NCI-H69 (cell line): ENCODE measurements around the gene ZNF740.
"Not testable (repeated sequence)": the region's sequence is repeated elsewhere in the genome, so short reads cannot be mapped to it uniquely, and the experiment has no call there.

Source experiments
- DNase-seq: peaks from one replicate; lab custom pipeline; 2025; lab: John Stamatoyannopoulos, UW

ZNF740 gene, protein sequence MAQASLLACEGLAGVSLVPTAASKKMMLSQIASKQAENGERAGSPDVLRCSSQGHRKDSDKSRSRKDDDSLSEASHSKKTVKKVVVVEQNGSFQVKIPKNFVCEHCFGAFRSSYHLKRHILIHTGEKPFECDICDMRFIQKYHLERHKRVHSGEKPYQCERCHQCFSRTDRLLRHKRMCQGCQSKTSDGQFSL

DNA sequence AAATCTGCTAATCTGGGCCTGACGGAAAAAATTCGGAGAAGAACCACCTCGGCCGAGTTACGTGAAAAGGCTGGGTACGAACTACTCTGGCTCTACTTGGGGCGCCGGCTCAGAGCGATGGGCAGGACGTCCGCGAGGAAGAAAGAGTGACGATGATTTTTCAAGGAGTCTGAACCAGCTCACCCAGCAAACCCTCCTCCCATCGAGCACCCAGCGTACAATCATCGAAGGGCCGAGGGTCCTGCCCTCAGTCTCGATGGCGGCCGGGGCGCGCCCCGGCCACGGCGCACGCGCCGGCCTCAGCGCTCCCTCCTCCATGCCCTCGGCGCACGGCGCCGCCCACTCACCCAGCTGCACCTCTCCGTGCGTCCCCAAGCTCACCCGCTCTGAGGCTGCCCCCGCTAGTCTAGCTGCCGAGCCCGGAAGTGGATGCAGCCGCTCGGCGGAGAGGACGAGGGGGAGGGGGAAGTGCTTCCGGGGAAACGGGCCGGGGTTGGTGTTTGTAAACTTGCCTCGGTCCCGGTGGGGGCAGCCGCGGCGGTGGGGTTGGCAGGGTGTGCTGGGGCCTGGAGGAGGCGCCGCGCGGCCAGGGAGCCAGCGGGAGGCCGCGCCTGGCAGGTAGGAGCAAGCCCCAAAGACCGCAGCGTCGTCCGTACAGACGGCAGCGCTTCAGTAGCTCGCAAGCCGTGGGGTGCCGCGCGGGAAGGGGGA lies at the start of gene ZNF740, which contains the start of gene CSAD:
ZNF740 (plus strand) TSS at position 503 of the 711 bp plus-strand sequence. CDS start 1,262 bp downstream, outside the sequence.
CSAD (minus strand) TSS at position 706 of the 711 bp plus-strand sequence. CDS start 7,455 bp downstream, outside the sequence.
- peak; percentile 99 for DNase-seq

DNA sequence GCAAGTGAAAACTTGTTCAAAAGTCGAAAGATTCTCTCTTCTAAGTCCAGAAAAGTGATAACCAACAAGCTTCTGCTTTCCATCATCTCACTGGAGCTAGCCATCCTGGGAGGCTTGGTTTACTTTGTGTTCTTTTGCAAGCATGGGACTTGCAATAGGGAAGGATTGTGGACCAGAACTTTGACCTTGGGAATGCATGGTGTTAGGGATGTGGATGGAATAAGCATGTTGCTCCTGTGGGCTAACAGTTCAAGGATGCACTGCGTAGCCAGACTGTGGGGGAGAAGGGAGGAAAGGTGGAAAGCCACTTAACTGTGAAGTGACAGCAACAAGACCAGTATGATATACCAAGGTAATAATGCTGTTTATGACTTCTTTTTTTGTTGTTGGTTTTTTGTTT lies 48.7 kb upstream of the ZNF740 start:
- DNase-seq = no peak

DNA sequence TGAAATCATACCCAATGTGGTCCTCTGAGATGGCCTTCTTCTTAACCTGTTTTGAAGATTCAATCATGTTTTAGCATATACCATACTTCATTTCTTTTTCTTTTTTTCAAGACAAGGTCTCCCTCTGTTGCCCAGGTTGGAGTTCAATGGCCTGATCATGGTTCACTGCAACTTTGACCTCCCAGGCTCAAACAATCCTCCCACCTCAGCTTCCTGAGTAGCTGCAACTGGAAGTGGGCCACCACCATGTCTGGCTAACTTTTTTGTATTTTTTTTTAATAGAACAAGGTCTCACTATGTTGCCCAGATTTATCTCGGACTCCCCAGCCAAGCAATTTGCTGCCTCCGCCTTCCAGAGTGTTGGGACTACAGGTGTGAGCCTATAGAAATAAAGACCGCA lies 46.8 kb upstream of the ZNF740 start:
- DNase-seq = no peak

DNA sequence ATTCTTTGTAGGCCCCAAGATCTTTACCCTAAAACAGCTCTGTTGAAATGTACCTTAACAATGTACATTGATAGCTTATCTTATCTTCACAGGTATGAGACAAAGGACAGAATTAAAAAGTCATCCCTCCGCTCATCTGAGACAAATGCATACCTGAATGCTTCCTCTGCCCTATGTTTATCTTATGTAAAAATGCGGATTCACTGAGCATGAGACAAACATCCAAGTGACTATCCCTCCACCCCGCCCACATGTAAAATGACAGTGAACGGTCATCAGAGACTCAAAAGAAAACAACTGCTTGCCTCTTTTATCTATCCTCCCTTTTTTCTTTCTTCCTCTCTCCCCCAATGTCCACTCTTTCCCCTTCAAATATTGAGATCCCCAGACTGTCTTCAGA lies 37.2 kb upstream of the ZNF740 start:
- no peak for DNase-seq

DNA sequence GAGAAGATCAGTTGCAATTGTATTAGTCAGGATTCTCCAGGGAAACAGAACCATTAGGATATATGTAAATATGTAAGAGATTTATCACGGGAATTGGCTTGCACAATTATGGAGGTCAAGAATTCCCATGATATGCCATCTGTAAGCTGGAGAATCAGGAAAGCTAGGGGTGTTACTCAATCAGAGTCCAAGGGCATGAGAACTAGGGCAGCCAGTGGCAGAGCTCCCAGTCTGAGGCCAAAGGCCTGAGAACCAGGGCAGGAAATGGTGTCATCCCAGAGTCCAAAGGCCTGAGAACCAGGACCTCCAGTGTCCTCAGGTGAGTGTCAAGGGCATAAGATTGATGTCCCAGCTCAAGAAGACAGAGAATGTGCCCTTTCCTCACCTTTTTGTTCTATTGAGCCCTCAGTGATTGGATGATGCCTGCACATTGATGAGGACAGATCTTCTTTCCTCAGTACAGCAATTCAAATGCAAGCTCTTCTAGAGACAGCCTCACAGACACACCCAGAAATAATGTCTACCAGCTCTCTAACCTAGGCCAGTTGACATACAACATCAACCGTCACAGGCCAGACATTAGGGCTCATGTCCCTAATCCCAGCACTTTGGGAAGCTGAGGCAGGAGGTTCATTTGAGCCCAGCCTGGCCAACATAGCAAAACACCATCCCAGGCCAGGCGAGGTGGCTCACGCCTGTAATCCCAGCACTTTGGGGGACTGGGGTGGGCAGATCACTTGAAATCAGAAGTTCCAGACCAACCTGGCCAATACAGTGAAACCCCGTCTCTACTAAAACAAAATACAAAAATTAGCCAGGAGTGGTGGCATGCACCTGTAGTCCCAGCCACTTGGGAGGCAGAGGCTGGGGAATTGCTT lies 34.9 kb upstream of the ZNF740 start:
- no peak for DNase-seq

DNA sequence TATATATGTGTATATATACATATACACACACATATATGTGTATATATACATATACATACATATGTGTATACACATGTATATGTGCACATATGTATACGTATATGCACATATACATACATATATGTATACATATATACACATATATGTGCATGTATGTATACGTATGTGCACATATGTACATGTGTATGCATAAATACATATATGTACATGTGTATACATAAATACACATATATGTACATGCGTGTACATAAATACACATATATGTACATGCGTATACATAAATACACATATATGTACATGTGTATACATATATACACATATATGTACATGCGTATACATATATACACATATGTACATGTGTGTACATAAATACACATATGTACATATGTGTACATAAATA lies 33.3 kb upstream of the ZNF740 start:
- no peak for DNase-seq

DNA sequence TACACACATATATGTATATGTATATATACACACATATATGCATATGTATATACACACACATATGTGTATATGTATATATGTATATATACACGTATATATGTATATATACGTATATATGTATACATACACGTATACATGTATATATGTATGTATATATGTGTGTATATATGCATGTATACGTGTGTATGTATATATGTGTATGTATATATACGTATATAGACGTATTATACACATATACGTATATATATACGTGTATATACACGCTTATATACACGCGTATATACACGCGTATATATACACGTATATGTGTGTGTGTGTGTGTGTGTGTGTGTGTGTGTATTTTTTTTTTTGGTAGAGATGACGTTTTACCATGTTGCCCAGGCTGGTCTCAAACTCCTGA lies 32.9 kb upstream of the ZNF740 start:
- DNase-seq = no peak

DNA sequence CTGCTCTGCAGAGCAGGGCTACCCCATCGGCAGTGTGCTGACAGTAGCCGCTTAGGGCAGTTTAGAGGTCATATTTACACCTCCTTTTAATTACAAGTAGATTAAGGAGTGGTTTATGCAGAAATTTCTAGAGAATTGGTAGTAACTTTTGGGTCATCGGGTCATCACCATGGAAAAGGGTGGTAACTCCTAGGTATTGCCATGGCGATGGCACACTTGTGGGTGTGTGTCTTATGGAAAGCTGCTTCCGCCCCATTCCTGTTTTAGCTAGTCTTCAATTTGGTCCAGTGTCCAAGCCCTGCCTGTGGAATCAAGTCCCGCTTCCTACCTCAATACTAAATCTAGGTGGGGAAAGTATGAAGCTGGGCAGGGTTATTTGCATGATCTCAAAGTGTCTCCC lies 29.5 kb upstream of the ZNF740 start:
- no peak for DNase-seq

DNA sequence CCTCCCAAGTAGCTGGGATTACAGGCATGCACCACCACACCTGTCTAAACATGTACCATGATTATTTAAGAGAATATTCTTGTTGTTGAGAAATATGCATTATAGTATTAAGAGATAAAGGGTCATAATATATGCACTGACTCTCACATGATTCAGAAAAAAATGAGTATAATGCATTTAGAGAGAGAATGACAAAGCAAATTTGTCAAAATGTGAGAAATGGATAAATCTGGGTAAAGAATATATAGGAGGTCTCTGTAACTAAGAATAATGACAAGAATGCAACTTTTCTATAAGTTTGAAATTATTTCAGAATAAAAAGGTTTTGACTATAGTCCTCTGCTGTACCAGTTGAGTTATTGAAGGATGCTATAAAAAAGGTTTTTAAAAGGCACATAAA lies 28.1 kb upstream of the ZNF740 start:
- no peak for DNase-seq

DNA sequence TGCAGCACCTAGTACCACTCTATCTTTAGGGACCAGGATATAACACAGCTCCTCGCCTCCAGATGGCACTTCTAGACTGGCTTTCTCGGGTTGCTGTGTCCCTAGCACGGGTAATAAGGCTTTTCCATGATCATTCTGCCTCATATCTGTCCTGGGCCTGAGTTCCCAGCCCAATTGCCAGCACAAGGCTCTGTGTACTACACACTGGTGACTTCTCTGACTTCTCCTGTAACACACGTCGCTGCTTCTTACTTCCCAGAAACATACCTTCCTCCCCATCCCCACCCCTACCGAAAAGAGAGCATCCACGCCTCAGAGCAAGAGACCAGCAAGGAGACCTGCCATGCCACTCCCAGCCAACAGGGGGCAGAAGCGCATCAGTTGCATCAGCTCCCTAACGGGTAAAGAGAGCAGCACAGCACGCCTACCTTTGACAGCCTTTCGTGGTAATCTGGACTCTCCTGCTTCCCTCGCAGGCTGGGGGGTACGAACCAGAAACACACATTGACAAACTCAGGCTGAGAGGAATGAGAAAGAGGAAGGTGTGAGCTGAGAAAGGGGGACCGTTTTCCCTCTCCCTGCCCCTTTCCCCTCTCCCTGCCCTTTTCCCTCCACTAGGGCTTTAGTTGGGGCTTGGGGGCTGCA lies 21.2 kb upstream of the ZNF740 start:
- peak; percentile 89 for DNase-seq

DNA sequence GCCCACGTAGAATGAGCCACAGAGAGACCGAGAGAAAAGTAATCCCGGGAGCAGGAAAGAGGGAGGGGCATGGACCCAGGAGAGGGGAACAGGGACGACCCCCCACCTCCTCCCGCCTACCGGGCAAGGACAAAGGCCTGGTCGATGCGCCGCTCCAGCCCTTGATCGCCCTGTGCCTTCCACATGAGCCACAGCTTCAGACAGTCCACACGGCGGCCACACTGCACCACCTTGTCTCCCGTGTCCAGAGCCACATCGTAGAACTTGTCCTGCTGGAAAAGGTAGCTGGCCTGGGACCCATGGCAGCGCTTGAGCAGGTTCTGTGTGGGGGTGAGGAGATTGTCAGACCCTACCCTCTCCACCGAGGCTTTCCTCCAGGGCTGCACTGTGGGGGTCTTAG lies 20.5 kb upstream of the ZNF740 start:
- no peak for DNase-seq

DNA sequence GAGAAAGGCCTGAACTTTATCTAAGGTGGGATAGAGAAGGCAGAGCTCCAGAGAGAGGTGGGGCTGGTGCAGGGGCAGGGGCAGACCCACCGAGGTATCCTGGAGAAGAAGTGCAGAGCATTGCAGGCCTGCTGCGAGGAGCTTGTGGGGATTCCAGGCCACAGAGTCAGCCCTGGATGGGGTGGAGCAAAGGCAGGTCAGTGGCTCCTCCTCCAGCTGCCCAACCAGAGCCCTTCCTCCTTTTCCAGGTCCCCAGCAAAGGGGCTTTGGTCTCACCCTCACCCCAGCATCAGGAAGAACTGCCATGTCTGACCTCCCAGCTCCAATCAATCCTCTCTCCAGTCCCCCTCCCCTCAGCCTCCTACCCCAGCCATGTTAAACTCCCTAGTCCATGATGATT lies 19.8 kb upstream of the ZNF740 start:
- DNase-seq = no peak

DNA sequence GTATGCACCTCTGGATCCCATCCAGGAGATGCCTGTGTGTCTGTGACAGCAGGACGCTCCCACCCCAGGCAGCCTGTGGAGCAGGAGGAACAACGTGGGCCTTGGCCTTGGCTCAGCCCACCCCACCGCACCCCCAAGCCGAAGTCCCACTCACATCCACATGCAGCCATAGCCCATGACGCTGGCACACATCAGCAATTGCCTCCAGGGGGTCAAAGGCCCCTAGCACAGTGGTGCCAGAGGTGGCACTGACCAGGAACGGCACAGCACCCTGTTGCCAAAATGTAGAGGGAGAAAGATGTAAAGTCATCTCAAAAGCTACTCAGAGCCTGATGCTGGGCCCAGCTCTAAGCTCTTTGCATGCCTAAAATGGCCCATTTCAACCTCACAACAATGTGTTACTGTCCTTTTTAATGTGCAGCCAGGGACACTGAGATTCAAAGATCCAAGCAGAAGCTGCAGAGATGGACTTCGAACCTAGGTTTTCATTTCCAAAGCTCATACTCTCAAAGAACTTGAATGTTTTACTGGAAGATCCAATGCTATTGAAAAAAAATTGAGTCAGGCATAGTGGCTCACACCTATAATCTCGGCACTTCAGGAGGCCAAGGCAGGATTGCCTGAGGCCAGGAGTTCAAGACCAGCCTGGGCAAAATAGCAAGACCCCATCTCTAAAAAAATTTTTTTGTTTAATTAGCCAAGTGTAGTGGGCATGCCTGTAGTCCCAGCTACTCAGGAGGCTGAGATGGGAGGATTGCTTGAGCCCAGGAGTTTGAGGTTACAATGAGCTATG lies 19.2 kb upstream of the ZNF740 start:
- DNase-seq = no peak

DNA sequence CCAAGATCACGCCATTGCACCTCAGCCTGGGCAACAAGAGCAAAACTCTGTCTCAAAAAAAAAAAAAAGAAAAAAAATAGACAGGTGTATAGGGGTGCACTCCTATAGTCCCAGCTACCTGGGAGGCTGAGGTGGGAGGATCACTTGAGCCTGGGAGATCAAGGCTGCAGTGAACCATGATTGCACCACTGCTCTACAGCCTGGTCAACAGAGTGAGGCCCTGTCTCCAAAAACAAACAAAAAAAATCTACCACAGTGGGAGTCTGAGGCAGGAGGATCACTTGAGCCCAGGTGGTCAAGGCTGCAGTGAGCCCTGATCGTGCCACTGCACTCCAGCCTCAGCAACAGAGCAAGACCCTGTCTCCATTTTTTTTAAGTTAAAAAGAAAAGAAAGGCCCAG lies 17.5 kb upstream of the ZNF740 start:
- DNase-seq = not testable (repeated sequence)

DNA sequence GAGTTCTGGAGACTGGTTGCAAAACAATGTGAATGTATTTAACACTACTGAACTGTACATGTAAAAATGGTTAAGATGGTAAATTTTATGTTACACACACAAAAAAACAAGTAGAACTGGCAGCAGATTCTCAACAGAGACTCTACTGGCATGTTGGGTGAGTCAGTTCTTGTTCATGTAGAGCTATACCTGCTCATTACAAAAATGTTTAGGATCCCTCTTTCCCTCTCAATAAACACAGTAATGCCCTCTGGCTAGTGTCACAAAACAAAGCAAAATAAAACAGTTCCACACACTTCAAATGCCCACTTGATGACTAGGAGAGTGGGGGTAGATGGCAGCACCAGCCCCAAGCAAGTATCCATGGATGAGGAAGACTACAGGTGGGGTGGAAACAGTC lies 13.7 kb upstream of the ZNF740 start:
- DNase-seq = no peak

DNA sequence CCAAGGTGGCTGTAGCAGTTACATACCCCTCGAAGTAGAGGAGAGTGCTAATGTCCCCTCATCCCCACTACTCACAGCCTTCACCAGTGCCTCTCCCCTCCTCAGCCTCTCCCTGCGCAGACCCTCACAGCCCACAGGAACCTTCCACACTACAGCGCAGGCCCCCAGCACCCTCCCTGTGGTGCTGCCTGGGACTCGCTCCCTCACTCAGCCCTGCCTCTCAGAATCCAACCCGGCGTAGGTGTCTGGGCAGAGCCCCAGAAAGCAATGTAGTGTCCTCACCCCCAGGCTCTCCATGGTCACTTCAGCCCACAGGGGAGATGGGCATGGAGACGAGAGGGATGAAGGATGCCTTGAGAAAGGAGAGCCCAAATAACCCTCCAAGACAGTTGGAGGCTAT lies 10.9 kb upstream of the ZNF740 start:
- no peak for DNase-seq

DNA sequence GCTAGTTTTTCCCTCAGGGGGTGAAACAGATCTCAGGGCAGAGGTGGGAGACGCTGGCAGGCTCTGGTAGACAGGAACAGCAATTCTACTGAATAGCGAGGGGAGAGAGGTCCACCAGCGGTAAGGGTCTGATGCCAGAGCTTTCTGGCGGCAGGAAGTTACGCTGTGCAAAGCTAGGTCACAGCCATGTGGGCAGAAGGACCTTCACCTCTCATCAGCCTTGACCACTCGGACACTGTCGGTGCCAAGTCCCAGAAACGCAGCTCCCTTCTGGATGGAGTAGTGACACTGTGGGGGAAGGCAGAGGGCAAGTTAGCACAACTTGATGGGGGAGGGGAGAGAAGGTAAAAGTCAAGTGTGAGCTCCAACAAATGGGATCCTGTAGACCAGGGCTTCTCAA lies 10.3 kb upstream of the ZNF740 start:
- no peak for DNase-seq

DNA sequence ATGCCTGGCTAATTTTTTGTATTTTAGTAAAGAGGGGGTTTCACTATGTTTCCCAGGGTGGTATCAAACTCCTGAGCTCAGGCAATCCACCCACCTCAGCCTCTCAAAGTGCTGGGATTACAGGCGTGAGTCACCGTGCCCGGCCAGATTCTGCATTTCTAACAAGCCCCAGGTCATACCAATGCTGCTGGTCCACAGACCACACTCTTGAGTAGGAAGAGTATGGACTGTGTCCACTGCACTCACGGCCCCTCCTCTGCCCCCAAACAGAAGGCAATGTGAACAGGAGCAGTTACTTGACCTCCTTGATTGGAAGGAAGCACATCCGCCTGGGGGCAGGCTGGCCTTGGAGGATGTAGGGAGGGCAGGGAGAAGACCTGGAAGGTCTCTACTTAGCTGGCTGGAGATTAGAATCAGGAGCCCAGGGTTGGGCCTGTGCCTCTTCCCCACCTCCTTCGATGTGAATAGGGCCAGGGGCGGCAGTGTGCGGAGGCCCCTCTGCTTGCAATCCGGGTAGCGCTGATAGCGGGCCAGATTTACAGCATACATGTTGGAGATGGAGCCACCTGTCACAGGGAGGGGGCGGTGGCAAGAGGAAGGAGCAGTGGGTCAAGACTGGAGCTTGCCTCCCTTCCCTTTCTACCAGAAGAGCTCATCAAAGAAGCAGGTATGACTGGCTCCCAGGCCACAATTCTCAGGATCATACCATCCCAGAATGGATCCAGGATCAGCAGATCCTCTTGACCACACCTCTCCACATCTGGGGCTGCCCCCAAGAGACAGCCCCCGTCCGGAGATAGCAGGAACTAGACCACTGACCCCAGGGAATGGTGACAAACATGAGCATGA lies 9.4 kb upstream of the ZNF740 start:
- DNase-seq = peak; percentile 52

DNA sequence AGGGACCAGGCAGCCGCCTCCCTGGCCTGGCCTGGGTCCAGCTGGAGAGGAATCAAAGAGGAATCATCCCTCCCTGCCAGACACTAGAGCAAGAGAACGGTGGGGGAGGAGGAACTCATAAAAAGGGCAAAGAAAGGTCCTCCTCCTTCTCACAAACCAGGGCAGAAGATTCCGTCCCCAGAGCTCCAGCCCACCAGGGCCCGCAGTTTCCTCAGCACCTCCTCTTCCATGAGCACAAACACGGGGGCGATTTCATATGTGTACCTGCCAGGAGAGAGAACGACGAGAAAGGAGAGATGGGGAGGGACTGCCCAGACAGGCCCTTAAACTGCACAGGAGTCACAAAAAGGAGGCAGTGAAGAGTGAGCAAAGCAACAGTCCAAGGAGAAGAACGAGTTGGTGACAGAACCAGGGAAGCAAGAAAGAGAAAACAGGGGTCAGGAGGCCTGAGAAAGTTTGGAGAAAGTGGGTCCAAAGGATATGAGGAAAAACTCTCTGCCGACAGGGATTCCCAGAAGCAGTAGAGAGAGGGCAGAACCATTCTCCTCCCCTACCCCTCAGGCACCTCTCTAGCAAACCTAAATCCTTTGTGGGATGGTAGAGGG lies 8.7 kb upstream of the ZNF740 start:
- DNase-seq = peak; percentile 81

DNA sequence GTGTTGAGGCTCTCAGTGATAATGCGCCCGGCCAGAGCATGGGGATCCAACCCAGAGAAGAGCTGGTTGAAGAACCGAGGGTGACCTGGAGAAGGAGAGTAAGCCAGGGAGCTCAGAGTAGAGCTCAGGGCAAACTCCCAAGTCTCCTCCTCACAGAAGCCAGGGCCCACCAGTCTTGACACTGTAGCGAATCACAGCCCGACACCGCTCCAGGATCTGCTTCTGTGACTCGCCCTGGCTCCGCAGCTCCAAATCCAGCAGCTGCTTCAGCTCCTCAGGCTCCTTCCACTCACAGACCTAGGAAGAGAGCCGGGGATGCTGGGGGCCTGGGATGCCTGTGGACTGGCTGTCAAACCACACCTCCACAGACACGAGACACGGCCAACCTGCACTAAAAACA lies 8.2 kb upstream of the ZNF740 start:
- no peak for DNase-seq
